Activated CD8-positive, alpha-beta memory T cell treated with anti-CD3 and anti-CD28 coated beads, Interleukin-2, amount 50 U/mL, for 1 hour (primary cell): ENCODE data around the gene PKIB.
"Not testable (repeated sequence)": the region's sequence is repeated elsewhere in the genome, so short reads cannot be mapped to it uniquely, and the experiment has no call there.

Experiments used
- DNase-seq: peaks from one replicate; pipeline ENCODE4 v3.0.0-alpha.2; 2020; ENCODE audit errors: extremely low read depth

Gene PKIB

DNA sequence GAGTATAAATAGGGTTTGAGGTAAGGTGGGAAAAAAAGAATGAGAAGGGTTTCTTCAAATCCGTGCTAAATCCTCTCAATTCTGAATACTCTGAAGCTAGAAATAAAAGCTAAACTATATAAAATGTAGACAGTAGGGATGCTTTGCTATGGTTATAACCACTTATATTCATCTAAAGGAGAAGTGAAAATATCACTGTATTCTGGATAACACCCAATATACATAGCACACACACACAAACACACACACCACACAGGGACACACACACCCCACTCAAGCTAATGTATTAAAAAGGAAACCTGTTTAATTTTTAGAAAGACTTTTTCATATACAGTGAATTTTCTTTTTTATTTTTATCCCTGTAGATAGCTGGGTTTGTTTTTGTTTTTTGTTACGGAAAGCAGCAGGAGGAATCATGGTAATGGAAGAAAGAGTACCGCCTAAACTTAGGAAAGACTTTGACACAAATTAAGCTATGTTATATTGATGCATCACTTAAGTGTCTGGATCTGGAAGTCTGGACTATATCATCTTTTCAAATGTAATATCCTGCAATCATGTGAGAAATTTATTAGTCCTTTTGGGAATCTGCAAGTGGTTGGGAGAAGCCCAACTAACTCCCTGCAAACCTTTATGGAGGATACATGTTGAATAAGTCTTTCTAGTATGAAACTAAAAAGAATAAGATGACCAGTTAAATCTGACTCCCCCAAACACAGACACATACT is 100.9 kb downstream of the PKIB start:
- no peak for DNase-seq

DNA sequence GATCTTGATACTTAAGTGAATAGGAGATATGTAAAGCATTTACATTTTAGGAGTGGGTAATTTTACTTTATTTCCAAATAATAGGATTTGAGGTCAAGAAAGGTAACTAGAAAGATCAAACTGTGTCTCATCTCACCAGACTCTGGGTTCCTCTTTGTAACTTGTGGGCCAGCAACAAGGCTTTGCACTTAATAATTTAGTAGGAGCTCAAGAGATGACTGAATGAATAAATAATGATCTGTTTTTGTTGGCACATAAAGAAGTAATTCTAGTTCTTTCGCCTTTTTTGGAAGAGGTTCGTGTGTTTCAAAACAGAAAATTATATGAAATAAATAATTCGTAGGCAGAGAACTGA is 101.9 kb downstream of the PKIB start:
- DNase-seq = no peak

- no peak for DNase-seq
Measured at GRCh38 chr6:122712448-122713137, 102.4 kb downstream of the PKIB start.

GRCh38 chr6:122713138-122713537 is 102.9 kb downstream of the PKIB start:
- DNase-seq = no peak

- DNase-seq = no peak
Measured at GRCh38 chr6:122714059-122714458, 103.9 kb downstream of the PKIB start.

DNA sequence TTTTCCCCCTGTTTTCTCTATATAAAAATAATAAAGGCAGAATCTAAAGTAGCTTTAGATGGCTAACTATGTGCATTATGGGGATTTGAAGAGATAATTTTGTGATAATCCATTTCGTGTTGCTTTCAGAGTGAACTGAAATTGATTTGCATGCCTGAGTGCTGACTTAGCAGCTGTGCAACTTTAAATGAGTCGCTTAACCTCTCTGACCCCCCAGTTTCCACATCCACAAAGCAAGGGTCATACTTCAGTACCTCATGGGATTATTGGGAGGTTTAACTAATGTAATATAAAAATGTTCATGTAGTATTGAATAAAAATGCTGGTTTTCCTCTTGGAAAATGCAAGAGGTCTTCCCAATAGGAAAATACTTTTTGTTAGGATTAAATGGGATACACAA is 105.5 kb downstream of the PKIB start:
- DNase-seq = no peak

DNA sequence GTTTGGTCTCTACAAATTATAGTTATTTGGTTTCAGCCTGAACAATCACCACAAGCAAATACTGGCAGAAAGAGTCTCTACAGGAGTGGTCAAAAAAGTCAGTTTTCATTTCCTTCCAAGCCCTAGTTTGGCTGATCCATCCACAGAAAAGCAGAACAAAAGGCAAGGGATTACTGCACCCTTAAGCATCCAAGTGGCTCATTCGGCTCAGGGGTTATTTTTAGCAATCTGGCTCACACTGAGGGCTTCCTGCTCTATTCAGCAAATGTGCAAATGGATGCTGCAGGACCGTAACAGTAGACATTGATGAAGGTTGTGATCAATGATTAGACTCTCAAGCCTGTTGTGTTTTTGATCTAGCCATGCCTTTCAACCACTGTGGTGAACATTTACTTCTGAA is 107.1 kb downstream of the PKIB start:
- no peak for DNase-seq

- DNase-seq = no peak
Measured at GRCh38 chr6:122718616-122719015, 108.4 kb downstream of the PKIB start.

GRCh38 chr6:122719176-122719575 is 109.0 kb downstream of the PKIB start:
- DNase-seq = no peak

GRCh38 chr6:122722746-122723145 is 112.5 kb downstream of the PKIB start:
- no peak for DNase-seq

DNA sequence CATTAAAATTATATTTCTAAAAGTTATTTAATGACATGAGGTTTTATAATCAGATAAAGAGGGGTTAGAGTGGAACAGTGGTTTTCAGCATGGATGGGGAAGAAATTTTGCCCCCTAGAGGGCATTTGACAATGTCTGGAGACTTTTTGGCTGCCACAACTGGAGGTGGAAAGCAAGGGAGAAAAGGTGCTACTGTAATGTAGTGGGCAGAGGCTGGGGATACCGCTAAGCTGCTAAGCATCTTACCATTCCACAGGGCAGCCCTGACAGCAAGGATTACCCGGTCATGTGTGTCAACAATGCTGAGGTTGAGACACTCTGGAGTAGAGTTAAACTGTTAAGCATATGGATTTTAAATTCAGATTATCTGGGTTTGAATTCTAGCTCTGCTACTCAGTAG is 116.4 kb downstream of the PKIB start:
- no peak for DNase-seq

- no peak for DNase-seq
Measured at GRCh38 chr6:122727244-122727643, 117.0 kb downstream of the PKIB start.

DNA sequence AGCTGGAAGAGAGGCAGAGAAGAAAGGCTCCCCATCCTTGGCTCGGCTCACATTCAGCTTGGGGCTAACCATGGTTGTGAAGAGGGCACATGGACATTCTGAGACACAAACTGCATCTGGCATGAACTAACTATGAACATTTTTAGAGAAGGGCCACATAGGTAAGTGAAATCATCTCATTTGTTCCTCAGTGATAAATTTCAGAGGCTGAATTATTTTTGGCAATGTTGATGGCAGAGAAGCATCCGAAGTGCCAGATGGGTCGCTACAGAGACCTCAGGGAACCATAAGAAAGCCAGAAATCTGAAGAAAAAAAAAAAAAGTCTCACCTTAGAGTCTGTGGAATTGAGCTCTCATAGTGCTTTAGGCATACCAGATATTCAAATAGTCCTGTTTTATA is 120.1 kb downstream of the PKIB start:
- no peak for DNase-seq

DNA sequence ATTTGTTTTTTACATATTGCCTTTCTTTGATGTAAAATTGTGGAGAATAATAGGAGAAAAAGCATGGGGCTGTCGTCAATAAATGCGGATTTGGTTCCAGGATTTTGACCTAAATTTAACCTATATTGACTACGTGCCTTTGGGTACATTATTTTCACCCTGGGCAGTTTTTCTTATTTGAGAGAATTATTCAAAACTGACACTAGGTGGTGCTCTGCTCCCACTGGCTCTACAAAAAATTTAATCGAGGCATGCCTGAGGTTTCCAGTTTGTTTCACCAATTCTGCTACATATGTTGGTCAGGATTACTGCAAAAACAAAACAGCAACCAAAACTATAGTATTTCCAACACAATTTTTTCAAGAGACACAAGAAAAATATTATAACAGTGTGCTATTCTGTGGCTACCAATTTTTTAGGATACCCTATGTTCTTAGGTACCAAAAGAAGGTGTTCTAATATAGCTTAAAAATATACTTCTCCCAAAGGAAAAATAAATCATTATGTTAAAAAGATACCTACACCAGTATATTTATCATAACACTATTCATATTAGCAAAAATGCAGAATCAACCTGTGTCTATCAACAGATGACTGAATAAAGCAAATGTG is 120.7 kb downstream of the PKIB start:
- no peak for DNase-seq

GRCh38 chr6:122733259-122733658 is 123.1 kb downstream of the PKIB start:
- no peak for DNase-seq

- no peak for DNase-seq
Measured at GRCh38 chr6:122734529-122735395, 124.6 kb downstream of the PKIB start.

- DNase-seq = no peak
Measured at GRCh38 chr6:122735582-122735981, 125.4 kb downstream of the PKIB start.

GRCh38 chr6:122736163-122736562 is 126.0 kb downstream of the PKIB start:
- DNase-seq = no peak

- DNase-seq = no peak
Measured at GRCh38 chr6:122736616-122737015, 126.4 kb downstream of the PKIB start.

DNA sequence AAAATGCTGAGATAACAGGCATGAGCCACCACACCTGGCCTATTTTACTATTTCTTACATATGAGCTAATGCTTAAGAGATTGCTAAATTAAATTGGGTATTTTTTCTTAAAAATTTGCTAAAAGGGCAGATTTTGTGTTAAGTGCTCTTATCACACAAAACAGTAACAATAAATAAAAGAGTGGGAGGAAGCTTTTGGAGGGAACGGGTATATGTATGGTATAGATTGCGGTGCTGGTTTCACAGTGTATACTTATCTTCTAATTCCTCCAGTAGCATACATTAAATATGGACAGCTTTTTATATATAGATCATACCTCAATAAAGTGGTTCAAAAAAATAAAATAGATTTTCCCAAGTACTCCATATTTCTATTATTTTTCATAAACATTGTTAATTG is 129.9 kb downstream of the PKIB start:
- no peak for DNase-seq

GRCh38 chr6:122740936-122741335 is 130.7 kb downstream of the PKIB start:
- DNase-seq = no peak

GRCh38 chr6:122744247-122744646 is 134.0 kb downstream of the PKIB start:
- not testable (repeated sequence) for DNase-seq
